DND-41 (cell line): ENCODE measurements around the gene CTAGE1.

ENCODE experiments used
- CTCF ChIP-seq: IDR thresholded peaks from 2 replicates; pipeline ENCODE4 v1.5.1; 2012; ENCODE audit warnings: borderline replicate concordance, low read length, moderate library complexity, mild to moderate bottlenecking; ENCODE audit not compliant: poor library complexity, severe bottlenecking; ENCODE audit errors: extremely low read depth
- EZH2 ChIP-seq: IDR thresholded peaks from 3 replicates; pipeline ENCODE4 v1.6.1; 2012; ENCODE audit warnings: borderline replicate concordance, low read depth, mild to moderate bottlenecking, moderate library complexity, low read length, inconsistent platforms; ENCODE audit not compliant: severe bottlenecking

GRCh38 chr18:22433956-22434355 is 16.2 kb upstream of the CTAGE1 start:
- no peak for TF ChIP-seq CTCF
- TF ChIP-seq EZH2: no peak
